HK-2 (cell line): ENCODE measurements around the gene TNS1.

Experiments used
- DNase-seq: peaks from one replicate; pipeline ENCODE4 v3.0.0-alpha.2; 2018; ENCODE audit not compliant: unreplicated experiment

The TNS1 gene

GRCh38 chr2:217942731-217943335 lies 60.0 kb downstream of the TNS1 start:
- DNase-seq: peak; percentile 64

- DNase-seq: no peak
Measured at GRCh38 chr2:217941886-217942728, 60.7 kb downstream of the TNS1 start.

- no peak for DNase-seq
Measured at GRCh38 chr2:217941339-217941738, 61.5 kb downstream of the TNS1 start.

- DNase-seq: no peak
Measured at GRCh38 chr2:217940261-217941220, 62.3 kb downstream of the TNS1 start.

- DNase-seq: no peak
Measured at GRCh38 chr2:217939629-217940245, 63.1 kb downstream of the TNS1 start.

GRCh38 chr2:217939220-217939619 lies 63.6 kb downstream of the TNS1 start:
- no peak for DNase-seq

GRCh38 chr2:217938036-217938435 lies 64.8 kb downstream of the TNS1 start:
- no peak for DNase-seq

GRCh38 chr2:217937446-217937845 lies 65.3 kb downstream of the TNS1 start:
- no peak for DNase-seq

GRCh38 chr2:217936952-217937351 lies 65.8 kb downstream of the TNS1 start:
- DNase-seq: no peak

- DNase-seq: no peak
Measured at GRCh38 chr2:217935901-217936684, 66.7 kb downstream of the TNS1 start.

GRCh38 chr2:217935235-217935879 lies 67.4 kb downstream of the TNS1 start:
- peak; percentile 44 for DNase-seq

GRCh38 chr2:217934321-217935131 lies 68.3 kb downstream of the TNS1 start:
- peak; percentile 88 for DNase-seq

- no peak for DNase-seq
Measured at GRCh38 chr2:217933617-217933993, 69.2 kb downstream of the TNS1 start.

GRCh38 chr2:217932803-217933616 lies 69.8 kb downstream of the TNS1 start:
- DNase-seq: no peak

GRCh38 chr2:217931846-217932560 lies 70.8 kb downstream of the TNS1 start:
- no peak for DNase-seq

GRCh38 chr2:217930761-217931563 lies 71.8 kb downstream of the TNS1 start:
- no peak for DNase-seq
